Erythroblast (primary cell): ENCODE measurements around the gene MYO1B.

Source experiments
- GATA1 ChIP-seq: IDR thresholded peaks from 2 replicates; pipeline ENCODE4 v1.6.1; 2011; ENCODE audit warnings: low read depth, mild to moderate bottlenecking, control low read depth, low read length, moderate library complexity
- POLR2A ChIP-seq: IDR thresholded peaks from 2 replicates; pipeline ENCODE4 v1.6.1; 2011; ENCODE audit warnings: mild to moderate bottlenecking, low read length

DNA sequence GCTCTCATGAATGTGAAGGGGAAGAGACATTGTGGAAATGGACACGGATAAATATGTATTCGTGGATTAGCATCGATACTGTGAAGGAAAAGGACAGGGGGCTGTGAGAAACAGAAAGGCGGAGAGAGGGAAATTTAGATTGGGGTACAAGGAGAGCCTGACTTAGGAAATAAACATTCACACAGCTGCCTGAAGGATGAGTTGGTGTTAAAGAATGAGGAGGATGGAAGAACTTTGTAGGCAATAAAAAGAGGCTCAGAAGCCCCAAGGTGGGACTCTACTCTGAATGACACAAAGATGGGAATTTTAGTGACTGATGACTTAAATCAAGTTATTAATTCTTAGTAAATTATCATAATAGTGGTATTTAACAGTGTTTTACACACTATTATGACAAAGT, 10.1 kb downstream of the MYO1B start:
- TF ChIP-seq POLR2A, result no peak
- no peak for TF ChIP-seq GATA1
